ENCODE measurements around the gene TXNRD3.

TXNRD3 gene

DNA sequence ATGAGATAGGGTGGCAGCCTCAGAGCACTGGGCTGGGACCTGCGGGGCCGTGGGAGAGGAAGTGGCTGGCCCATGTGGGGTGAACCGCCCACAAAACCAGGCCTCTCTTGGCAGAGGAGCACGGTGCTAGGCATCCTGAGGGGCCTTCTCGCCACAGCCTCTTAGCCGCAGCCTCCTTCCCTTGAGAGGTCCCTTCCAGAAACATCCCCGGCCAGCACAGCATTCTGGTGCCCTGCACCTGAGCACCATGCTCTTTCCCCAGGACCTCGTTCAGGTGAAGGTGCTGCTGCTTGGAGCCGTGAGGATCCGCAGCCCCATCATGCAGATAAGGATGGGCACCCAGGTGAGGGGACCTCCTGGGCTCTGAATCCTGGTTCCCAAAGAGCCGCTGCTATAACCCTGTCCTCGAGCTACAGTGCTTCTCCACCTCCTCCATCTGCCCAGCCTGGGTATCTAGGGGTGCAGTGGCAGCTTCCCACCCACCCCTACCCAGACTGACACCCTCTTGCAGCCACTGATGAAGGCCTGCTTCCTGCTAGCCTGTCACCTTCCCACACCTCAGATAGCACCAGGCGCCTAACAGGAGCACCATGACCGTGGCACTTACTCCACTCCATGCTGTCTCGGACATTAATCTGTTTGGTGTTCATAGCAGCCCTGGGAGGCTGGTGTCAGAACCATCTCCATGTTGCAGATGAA is 11.2 kb upstream of the TXNRD3 start:
- no peak for DNase-seq (ENCODE audit: low read depth)
- H3K4me3 ChIP-seq (ENCODE audit: control insufficient read depth, low read depth, low read length): no peak overlapping the region
- TF ChIP-seq CTCF (IDR thresholded peaks at IDR 0.05; ENCODE audit: control insufficient read depth, insufficient read depth, low read depth, low read length, missing control alignments): no peak

- H3K4me3 ChIP-seq (ENCODE audit: control insufficient read depth, low read depth, low read length): no peak overlapping the region
- no peak for TF ChIP-seq CTCF (IDR thresholded peaks at IDR 0.05; ENCODE audit: control insufficient read depth, insufficient read depth, low read depth, low read length, missing control alignments)
- DNase-seq (ENCODE audit: low read depth): no peak
These were observed 10.5 kb upstream of the TXNRD3 start for GRCh38 chr3:126665221-126665936.

DNA sequence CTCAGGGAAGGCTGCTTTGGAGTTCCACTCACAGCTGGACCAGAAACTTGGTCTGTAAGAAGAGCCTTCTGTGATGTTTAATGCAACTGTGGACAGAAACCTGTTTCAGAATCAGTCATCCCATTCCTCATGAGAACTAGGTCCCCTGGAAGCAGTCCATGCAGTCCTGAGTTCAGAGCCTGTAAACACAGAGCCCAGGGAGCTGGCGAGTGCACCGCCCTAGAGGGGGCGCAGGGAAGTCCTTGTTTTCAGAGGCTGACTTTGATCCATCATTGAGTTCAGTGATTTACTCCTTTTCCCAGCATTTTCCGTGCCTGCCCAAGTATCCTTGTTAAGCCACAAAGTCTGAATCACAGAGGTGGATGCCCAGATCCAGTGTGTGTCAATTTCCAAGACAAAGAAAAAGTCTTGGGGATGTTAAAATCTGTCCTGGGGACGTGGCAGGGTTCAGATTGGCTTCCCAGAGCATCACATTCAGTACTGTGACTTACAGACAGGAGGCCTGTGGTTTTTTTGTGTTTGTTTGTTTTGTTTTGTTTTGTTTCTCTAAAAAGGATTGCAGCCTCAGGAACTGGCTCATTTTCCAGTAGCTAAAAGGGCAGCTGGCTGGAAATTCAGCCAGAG is 9.8 kb upstream of the TXNRD3 start:
- no peak overlapping the region for H3K4me3 ChIP-seq (ENCODE audit: control insufficient read depth, low read depth, low read length)
- no peak for DNase-seq (ENCODE audit: low read depth)
- TF ChIP-seq CTCF (IDR thresholded peaks at IDR 0.05; ENCODE audit: control insufficient read depth, insufficient read depth, low read depth, low read length, missing control alignments): peak; percentile 39

- no peak for TF ChIP-seq CTCF (IDR thresholded peaks at IDR 0.05; ENCODE audit: control insufficient read depth, insufficient read depth, low read depth, low read length, missing control alignments)
- H3K4me3 ChIP-seq (ENCODE audit: control insufficient read depth, low read depth, low read length): no peak overlapping the region
- no peak for DNase-seq (ENCODE audit: low read depth)
These were observed 8.8 kb upstream of the TXNRD3 start for GRCh38 chr3:126663750-126664149.

- H3K4me3 ChIP-seq (ENCODE audit: control insufficient read depth, low read depth, low read length): no peak overlapping the region
- TF ChIP-seq CTCF (IDR thresholded peaks at IDR 0.05; ENCODE audit: control insufficient read depth, insufficient read depth, low read depth, low read length, missing control alignments): no peak
- DNase-seq (ENCODE audit: low read depth): no peak
These were observed 8.3 kb upstream of the TXNRD3 start for GRCh38 chr3:126663257-126663656.

GRCh38 chr3:126661532-126662364 is 6.8 kb upstream of the TXNRD3 start:
- no peak overlapping the region for H3K4me3 ChIP-seq (ENCODE audit: control insufficient read depth, low read depth, low read length)
- DNase-seq (ENCODE audit: low read depth): no peak
- no peak for TF ChIP-seq CTCF (IDR thresholded peaks at IDR 0.05; ENCODE audit: control insufficient read depth, insufficient read depth, low read depth, low read length, missing control alignments)

Data from AG09309 (cell line).